ENCODE measurements around the gene TMOD1. TPM values are rescaled to one million over a fixed set of nuclear protein-coding genes. Genes with fewer than 3 reads are reported as not detected.
"Not testable (repeated sequence)": the region's sequence is repeated elsewhere in the genome, so short reads cannot be mapped to it uniquely, and the experiment has no call there.

TMOD1 gene
- total RNA-seq, 1 donor, result 0.18 TPM

- no peak for TF ChIP-seq CTCF (IDR thresholded peaks at IDR 0.05; ENCODE audit: insufficient read depth, low read length)
- no peak overlapping the region for H3K4me3 ChIP-seq (ENCODE audit: low read depth, low read length)
- peak; percentile 27 for DNase-seq (ENCODE audit: low read depth)
Measured at GRCh38 chr9:97571664-97572063, 70.2 kb downstream of the TMOD1 start.

- no peak overlapping the region for H3K4me3 ChIP-seq (ENCODE audit: low read depth, low read length)
- no peak for TF ChIP-seq CTCF (IDR thresholded peaks at IDR 0.05; ENCODE audit: insufficient read depth, low read length)
- no peak for DNase-seq (ENCODE audit: low read depth)
Measured at GRCh38 chr9:97572196-97572891, 70.9 kb downstream of the TMOD1 start.

- no peak for DNase-seq (ENCODE audit: low read depth)
- H3K4me3 ChIP-seq (ENCODE audit: low read depth, low read length), result no peak overlapping the region
- no peak for TF ChIP-seq CTCF (IDR thresholded peaks at IDR 0.05; ENCODE audit: insufficient read depth, low read length)
Measured at GRCh38 chr9:97572892-97573365, 71.5 kb downstream of the TMOD1 start.

- DNase-seq (ENCODE audit: low read depth), result no peak
- H3K4me3 ChIP-seq (ENCODE audit: low read depth, low read length), result no peak overlapping the region
- no peak for TF ChIP-seq CTCF (IDR thresholded peaks at IDR 0.05; ENCODE audit: insufficient read depth, low read length)
Measured at GRCh38 chr9:97573482-97574073, 72.1 kb downstream of the TMOD1 start.

- not testable (repeated sequence) for DNase-seq (ENCODE audit: low read depth); H3K4me3 ChIP-seq (ENCODE audit: low read depth, low read length)
Measured at GRCh38 chr9:97574101-97574571, 72.7 kb downstream of the TMOD1 start.

GRCh38 chr9:97574921-97575672 lies 73.6 kb downstream of the TMOD1 start:
- H3K4me3 ChIP-seq (ENCODE audit: low read depth, low read length); DNase-seq (ENCODE audit: low read depth): not testable (repeated sequence)

- no peak for DNase-seq (ENCODE audit: low read depth)
- H3K4me3 ChIP-seq (ENCODE audit: low read depth, low read length), result no peak overlapping the region
- TF ChIP-seq CTCF (IDR thresholded peaks at IDR 0.05; ENCODE audit: insufficient read depth, low read length), result no peak
Measured at GRCh38 chr9:97575673-97576200, 74.3 kb downstream of the TMOD1 start.

Data from fibroblast of the aortic adventitia (primary cell).